HG03135 (cell line): ENCODE results near the gene NTN4.
"Not testable (repeated sequence)": the region's sequence is repeated elsewhere in the genome, so short reads cannot be mapped to it uniquely, and the experiment has no call there.

Experiments
- ATAC-seq: cut with Tn5 transposase; IDR thresholded peaks from one replicate; pipeline ENCODE4 v1.9.1; 2021; ENCODE audit warnings: mild to moderate bottlenecking, moderate library complexity; ENCODE audit not compliant: unreplicated experiment

The NTN4 gene

DNA sequence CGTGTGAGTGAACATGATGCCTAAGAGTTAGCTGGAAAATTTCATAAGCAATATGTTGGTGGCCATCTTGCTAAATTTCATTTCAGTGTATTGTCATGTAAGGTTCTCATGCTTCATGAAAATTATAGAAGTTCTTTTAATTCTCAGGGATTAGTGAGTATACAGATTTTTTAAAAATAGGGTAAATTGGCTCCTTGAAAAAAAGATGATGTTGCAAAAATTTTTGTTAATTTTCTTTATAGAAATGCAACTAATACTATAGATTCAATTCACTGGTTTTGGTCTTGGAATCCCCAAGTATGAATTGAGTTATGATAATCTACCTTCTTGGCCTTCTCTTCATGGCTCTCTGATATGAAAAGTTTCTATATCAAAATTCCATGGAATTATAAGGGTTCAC is 75.4 kb downstream of the NTN4 start:
- ATAC-seq = no peak

DNA sequence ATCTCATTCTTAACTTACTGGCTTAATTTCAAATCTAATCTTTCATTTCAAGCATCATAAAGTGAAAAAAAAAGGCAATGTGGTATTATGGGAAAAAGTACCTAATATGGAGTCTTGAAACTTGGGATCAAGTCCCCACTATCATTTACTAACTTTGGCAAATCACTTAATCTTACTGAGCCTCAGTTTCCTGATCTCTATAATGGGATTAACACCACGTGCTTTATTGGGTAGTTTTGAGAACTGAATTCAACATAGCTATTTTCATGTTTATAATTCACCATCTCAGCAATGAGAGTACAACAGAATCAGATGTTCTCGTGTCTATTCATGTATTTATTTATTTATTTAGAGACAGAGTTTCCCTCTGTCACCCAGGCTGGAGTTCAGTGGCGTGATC is 78.3 kb downstream of the NTN4 start:
- ATAC-seq = no peak

DNA sequence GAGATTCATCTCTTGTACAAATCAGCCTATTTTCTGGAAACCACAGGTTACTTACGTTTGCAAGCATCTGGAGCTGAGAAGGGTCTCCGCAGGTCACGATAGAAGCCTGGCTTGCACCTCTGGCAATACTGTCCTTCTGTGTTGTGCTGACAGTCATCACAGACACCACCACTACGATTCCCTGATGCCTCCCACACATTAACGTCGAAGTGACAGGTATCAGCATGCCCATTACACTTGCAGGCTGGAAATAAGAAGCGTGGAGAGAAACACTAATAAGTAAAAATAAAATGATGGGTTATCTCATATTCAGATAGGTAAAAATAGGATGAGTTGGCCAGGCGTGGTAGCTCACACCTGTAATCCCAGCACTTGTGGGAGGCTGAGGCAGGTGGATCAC is 80.2 kb downstream of the NTN4 start:
- no peak for ATAC-seq

DNA sequence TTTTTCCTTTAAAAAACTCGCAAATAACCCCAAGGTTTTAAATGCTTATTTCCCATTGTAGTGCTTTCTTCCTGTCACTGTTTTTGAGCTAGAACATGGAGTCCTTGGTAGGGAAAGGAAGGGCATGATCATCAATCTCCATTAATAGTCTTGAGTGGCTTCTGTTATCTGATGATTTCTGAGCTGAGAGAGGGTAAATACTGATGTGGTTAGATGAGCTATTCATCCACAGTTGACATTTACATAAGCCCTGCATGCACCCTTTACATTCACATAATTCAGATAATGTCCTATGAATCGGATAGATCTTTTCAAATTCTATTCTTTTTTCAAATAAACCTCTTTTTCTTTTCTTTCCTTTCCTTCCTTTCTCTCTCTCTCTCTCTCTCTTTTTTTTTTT is 81.4 kb downstream of the NTN4 start:
- ATAC-seq = no peak

DNA sequence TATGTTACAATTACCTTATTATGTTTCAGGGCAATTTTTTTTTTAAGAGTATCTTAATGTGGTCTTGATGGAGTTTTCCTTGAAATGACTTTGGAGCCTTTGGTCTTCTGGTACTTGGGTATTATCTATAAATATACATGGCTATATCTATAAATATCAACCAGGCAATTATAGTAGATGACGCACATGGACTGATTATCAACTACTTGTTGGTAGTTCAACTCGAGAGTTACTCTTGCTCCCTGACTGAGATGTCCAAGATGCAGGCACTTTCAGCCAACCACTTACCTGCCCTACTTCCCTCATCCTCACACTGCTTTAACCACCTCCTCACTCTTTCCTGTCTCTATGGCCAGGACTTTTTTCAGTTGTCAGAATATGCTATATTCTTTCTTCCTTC is 85.4 kb downstream of the NTN4 start:
- no peak for ATAC-seq

DNA sequence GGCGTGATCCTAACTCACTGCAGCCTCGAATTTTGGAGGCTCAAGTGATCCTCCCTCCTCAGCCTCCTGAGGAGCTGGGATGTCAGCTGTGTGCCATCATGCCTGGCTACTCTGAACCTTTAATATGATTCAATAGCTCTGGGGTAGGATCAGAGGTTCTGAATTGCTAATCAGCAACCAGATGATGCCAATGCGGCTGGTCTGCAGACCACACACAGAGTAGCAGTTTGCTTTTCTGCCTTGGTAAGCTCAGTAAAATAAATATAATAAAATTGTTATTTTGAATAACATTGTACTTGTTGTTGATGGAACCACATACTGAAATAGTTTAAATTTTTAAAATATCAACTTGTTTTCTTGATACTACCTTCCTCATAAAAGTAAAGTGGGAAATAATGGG is 86.6 kb downstream of the NTN4 start:
- no peak for ATAC-seq

DNA sequence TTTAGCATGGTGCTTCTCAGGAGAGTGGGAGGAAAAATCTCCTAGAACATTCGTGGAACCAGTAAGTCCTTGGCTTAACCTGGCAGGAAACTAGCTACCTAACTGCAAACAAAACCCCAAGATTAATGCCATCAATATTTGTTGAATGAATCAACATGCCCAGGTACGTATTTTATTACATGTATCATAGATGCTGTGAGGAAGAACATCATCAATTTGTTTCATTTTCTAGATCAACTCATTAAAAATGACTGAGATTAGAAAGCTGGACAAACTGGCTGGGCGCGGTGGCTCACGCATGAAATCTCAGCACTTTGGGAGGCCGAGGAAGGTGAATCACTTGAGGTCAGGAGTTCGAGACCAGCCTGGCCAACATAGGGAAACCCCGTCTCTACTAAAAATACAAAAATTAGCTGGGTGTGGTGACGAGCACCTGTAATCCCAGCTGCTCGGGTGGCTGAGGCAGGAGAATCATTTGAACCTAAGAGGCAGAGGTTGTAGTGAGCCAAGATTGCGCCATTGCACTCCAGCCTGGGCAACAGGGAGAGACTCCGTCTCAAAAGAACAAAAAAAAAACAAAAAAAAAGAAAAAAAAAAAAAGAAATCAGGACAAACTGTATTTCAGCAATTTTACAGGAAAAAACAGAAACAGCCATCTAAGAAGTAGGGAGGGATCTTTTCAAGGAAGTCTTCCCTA is 88.7 kb downstream of the NTN4 start:
- ATAC-seq = no peak

DNA sequence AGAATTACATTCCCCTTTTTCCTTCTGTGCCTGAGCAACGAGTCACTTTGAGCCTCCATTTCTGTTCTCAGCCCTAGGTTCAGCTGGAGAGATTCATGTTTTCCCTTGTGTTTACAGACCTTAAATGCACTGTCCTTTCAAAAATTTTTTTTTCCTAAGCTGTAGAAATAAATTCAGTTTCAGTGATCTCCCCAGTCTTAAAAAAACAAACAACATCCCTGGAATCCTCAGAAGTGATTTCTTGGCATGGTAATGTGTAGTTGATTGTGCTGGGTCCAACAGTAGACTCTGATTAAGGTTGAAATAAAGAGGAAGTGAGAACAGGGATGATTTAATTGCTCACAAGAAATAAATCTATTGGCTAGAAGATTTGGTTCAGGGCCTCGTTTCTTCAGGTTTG is 89.3 kb downstream of the NTN4 start:
- ATAC-seq = no peak

DNA sequence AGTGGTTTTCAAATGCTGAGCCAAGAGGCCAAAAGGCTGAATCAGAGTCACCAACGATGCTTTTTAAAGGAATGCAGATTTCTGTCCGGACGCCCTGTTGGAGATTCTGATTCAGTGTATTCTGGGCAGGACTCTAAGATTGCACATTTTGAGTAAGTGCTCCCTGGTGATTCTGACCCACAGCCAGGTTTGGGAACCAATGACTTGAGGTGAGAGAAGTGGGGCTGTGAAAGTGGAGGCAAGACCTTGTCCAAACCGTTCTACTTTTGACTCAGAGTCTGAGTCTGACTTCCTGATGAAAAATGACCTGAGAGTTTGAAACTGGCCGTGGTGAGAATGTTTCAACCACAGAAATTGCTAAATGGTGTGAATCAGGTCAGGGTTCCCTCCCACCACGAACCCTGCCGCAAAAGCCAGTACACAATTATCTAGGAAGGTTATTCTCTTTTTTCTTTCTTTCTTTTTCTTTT is 90.2 kb downstream of the NTN4 start:
- ATAC-seq = peak; percentile 98

DNA sequence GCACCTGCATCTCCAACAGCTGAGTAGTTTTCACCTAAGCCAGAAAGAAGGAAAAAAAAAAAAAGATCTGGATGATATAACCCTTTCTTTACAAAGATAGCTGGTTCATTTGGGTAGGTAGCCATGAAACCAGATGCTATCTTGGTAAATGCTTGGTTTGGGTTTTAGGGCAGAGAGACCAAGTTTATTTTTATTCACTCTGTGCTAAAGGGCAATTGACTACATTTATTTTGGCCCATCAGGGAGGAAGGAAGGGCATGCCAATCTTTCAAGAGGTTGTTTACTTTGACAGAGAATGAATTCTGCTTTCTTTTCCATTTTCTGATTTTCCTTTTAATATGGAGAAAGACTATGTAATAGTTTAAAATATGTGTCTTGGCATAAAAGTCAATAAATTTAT is 91.0 kb downstream of the NTN4 start:
- ATAC-seq = no peak

DNA sequence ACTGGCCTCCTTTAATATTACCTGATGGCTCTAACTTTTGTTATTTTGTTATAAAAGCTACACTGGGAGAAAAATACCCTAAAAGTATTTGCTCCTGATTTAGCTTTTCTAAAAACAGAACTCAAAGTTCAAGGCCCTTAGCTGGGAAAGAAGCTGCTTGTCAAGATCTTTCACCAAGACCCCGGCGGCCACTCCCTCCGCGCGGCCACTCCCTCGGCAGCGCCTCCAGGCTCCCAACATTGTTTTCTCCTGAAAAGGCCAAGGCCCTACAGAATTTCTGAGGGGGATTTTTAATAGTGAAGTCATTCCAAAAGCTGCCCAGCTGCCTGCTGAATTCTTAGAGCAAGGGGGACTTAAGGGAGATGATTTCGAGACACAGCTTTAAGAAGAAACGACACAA is 96.4 kb downstream of the NTN4 start:
- ATAC-seq = no peak

DNA sequence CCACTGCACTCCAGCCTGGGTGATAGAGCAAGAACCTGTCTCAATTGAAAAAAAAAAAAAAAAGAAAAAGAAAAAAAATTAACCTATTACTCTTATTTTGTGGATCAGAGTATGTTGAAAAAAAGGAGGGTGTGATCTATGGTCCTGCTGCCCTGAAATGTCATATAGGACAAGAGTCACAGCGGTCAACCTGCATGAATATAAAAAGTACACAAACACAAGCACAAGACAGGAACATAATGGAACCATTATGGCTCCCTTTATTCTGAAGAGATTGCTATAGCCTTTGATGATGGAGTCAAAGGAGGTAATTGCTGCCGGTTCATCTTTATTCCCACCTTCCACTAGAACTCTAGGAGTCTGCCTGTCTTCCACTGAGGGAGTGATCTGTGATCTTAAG is 96.9 kb downstream of the NTN4 start:
- no peak for ATAC-seq

DNA sequence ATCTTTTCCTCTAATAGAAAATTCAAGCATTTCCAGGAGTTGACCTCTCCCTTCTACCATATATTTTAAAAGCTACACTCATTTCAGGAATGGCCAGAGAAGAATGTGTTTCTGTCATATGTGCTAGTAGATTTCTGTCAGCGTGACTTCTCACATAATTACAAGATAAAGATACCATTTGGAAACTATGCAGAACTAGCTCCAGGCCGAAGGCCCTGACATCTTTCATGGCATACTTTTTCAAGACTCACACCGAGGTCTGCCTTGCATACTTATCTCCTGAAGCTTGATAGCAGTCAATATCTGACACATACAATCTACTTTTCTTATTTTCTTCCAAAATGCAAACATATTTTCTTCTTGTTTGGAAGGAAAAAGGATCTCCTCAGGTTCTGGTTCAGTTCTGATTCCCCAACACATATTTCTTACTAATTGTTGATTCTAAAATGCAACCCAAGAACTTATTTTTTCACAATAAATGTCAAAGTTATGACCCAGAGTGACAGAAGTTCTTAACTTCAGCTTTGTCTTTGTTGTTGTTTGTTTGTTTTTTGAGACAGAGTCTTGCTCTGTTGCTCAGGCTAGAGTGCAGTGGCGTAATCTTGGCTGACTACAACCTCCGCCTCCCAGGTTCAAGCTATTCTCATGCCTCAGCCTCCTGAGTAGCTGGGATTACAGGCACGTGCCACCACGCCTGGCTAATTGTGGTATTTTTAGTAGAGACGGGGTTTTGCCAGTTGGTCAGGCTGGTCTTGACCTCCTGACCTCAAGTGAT is 99.5 kb downstream of the NTN4 start:
- ATAC-seq = no peak

DNA sequence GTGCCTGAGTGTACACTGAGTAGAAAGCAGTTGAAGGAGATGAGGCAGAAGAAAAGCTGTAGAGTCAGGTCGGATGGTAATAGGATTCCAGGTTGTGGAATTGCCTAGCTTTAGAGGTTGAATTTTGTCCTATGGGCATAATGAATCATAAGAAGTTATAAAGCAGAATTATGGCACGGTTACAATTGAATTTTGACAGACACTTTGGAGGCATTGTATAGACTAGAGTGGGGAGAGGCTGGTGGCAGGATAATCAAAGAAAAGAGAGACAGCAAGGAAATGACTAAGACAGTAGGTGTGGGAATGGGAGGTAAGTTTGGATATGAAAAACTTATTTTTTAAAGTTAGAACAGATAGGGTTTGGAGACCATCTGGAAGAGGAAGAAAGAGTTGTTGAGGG is 102.6 kb downstream of the NTN4 start:
- ATAC-seq = no peak

DNA sequence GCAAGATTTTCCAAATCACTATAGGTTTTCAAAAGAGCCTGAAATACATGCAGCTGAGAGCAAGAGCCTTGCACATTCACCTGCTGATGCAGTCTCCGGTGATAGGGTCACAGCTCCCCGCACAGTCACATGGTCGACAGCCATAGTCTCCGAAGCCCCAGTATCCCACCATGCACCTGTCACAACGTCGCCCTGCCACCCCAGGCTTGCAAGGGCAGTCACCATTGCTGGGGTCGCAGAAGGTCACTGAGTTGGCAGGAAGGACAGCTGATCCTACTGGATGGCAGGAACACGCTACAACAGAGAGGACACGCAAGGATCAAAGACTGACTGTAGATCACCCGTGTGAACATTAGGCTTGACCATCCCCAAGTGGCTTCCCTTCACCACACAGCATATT is 107.1 kb downstream of the NTN4 start:
- no peak for ATAC-seq

DNA sequence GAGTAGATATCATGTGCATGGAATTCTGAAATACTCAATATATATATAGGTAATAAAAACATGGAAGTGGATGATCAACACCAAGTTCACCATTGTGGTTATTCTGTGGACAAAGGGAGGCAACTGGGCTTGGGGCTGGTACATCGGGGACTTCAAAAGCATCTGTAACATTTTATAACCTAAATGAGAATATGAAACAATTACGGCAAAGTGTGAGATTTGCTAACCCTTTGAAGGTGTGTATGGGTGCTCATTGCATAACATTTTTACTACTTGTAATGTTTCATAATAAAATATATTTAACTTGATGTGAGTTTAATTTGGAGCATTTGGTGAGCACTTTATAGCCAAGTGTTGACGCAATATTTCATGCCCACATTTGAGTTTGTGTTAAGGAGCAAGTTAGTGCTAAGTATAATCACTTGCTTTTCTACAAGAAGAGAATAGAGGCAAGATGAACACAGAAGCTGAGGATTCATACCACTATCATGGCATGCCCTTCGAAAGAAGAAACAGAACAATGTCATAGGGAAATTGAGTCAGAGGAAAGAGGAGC is 109.3 kb downstream of the NTN4 start:
- no peak for ATAC-seq

DNA sequence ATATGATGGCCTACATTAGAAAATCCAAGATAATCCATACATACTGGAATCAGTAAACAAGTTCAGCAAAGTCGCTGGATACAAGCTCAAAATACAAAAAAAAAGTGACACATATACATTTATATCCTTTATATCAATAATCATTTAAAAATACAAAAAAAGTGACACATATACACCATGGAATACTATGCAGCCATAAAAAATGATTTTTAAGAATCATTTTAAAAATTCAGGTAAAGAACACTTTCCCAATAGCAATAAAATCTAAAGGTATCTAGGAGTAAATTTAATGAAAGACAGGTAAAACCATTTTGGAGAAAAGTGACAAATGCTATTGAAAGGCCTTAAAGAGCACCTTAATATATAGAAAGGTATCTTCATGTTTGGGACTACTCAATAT is 111.9 kb downstream of the NTN4 start:
- no peak for ATAC-seq

DNA sequence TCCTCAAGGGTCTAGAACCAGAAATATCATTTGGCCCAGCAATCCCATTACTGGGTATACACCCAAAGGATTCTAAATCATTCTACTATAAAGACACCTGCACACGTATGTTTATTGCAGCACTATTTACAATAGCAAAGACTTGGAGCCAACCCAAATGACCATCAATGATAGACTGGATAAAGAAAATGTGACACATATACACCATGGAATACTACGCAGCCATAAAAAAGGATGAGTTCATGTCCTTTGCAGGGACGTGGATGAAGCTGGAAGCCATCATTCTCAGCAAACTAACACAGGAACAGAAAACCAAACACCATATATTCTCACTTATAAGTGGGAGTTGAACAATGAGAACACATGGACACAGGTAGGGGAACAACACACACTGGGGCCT is 112.8 kb downstream of the NTN4 start:
- not testable (repeated sequence) for ATAC-seq

DNA sequence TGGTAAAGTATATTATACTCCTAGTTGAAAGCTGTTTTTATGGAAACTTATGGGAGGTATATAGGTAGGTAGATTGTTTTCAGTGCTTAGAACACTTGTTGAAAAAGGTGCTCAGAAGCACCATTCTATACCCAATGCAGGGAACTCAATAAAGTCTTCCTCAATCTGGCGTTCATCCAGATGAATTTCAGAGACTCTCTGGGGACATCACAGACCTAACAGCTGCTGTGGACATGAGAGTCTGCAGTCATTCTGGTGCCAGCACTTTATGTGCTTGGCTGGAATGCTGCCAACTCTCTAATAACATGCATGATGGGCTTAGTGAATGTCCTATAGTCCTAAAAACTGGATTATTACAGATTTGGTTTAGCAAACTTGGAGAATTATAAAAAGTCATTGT is 115.9 kb downstream of the NTN4 start:
- ATAC-seq = no peak

DNA sequence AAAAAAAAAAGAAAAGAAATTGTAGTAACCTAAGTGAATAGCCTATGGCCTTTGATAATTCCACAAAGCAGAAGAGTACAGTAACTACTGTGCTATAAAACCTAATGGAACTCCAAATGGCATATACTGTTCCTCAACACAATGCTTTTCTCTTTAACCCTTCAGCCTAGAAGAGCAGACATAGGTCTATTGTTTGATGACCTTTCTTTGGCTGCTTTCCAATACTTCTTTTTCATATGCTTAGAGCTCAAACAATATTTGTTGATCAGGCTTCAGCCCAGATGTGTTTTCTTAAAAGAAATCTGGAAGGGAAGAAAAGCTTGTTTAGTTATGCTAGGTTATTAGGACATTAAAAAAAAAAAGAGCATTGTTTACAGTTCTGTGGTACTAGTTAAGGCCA is 116.4 kb downstream of the NTN4 start:
- ATAC-seq = no peak

DNA sequence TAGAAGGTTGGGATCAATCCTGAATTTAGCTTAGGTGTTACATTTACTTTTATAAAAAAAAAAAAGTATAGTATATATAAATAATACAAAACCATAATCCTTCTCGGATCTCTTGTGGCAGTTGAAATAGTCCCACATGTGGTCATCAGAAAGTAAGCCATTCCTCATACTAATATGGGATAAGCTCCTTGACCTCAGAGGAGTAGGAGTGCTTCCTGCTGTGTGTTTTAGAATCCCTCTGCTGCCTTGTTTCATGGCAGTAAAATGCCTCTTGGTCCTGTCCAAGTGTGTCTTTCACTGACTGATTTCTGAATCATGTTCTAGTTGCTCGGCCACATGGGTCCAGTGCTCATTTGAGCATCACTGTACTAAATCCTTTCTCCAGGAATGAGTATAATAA is 117.0 kb downstream of the NTN4 start:
- ATAC-seq = no peak

DNA sequence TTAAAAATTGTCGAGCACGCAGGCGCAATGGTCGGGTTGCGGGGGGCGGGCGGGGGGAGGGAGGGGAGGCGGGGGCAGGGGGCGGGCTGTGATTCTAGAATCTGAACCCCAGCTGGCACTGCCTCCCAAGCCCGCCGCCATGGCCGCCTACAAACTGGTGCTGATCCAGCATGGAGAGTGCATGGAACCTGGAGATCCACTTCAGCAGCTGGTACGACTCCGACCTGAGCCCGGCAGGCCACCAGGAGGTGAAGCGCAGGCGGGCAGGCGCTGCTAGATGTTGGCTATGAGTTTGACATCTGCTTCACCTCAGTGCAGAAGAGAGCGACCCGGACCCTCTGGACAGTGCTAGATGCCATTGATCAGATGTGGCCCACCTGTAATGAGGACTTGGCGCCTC is 118.4 kb downstream of the NTN4 start:
- no peak for ATAC-seq
